ENCODE measurements around the gene RFPL3.
"Not testable (repeated sequence)": the region's sequence is repeated elsewhere in the genome, so short reads cannot be mapped to it uniquely, and the experiment has no call there.

The RFPL3 gene

DNA sequence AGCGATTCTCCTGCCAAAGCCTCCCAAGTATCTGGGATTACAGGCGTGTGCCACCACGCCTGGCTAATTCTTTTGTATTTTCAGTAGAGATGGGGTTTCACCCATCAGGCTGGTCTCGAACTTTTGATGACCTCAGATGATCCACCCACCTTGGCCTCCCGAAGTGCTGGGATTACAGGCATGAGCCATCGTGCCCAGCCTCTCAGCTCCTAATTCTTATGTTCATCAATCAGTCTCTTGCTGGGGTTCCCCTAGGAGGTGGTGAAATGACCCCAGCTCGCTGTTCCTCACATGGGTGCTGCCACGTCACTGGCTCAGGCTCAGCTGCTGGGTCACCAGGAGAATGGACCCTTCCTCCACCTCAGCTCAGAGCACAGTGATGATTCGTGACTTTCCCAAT, at the start of gene RFPL3:
Gene RFPL3, plus strand, starts transcription at position 301 of the 400 bp plus-strand sequence. CDS start 205 bp downstream, outside the sequence.
- not testable (repeated sequence) for DNase-seq (ENCODE audit: low spot score)

- no peak for DNase-seq (ENCODE audit: low spot score)
Observed at GRCh38 chr22:32308191-32308590, 49.5 kb upstream of the RFPL3 start.

GRCh38 chr22:32308934-32309333, 48.7 kb upstream of the RFPL3 start:
- no peak for DNase-seq (ENCODE audit: low spot score)

DNA sequence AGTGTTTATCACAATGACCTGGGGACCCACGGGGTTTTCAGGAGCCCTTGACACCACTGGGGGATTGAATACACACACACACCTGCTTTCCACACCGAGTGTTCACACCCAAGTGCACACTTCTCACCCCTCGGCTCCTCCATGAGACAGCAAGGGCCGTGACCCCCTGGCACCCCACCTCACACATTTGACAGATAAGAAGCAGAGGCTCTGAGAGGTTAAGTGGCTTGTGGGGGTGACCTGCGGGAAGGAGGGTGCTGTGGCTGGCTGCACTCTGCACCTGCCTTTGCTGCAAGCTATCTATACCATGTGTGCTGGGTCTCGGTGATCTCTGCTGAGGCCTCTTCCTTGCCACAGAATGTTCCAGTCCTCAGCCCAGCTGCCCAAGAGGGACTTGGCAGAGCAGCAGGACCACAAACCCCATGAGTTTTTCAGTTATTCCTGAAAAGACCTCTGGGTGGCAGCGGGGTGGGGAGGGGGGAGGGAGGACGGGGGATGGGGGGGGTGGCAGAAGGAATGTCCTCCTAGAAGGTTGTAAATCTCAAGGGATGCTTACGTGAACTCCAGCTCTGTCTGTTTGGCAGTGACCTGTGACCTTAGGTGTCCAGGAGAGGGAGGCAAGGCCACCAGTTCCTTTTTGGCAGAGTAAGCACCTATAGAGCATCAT, 47.9 kb upstream of the RFPL3 start:
- no peak for DNase-seq (ENCODE audit: low spot score)

DNA sequence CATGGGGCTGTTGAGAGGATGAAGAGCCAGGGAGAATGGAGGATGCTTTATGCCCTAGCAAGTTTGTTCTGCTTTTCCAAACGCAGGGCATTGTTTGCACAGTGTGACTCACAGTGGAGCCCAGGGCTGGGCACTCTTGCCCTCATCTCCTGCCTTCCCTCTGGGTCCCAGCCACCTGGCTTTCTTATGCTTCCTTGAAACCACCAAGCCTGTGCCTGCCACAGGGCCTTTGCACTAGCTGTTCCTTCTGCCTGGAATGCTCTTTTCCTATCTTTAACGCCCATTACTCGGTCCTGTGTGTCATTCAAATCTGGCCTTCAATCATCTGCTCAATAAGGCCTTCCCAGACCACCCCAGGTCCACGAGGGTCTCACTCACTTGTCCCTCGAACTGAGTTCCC, 46.9 kb upstream of the RFPL3 start:
- no peak for DNase-seq (ENCODE audit: low spot score)

GRCh38 chr22:32311551-32312071, 46.1 kb upstream of the RFPL3 start:
- no peak for DNase-seq (ENCODE audit: low spot score)

GRCh38 chr22:32312748-32313147, 44.9 kb upstream of the RFPL3 start:
- DNase-seq (ENCODE audit: low spot score) = no peak

- no peak for DNase-seq (ENCODE audit: low spot score)
Observed at GRCh38 chr22:32313532-32313931, 44.1 kb upstream of the RFPL3 start.

DNA sequence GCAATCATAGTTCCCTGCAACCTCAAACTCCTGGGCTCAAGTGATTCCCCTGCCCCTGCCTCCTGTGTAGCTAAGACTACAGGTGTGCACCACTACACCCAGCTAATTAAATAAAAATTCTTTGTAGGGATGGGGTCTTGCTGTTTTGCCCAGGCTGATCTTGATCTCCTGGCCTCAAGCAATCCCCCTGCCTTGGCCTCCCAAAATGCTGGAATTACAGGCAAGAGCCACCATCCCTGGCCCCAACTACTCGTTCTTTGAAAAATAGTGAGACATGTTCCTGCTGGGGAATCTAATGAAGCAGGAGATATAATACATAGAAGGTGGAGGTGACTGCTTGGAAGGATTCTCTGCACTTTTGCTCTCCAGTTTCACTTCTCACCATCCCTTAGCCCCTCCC, 40.1 kb upstream of the RFPL3 start:
- no peak for DNase-seq (ENCODE audit: low spot score)

GRCh38 chr22:32318361-32318760, 39.3 kb upstream of the RFPL3 start:
- DNase-seq (ENCODE audit: low spot score) = no peak

- no peak for DNase-seq (ENCODE audit: low spot score)
Observed at GRCh38 chr22:32319861-32320406, 37.7 kb upstream of the RFPL3 start.

DNA sequence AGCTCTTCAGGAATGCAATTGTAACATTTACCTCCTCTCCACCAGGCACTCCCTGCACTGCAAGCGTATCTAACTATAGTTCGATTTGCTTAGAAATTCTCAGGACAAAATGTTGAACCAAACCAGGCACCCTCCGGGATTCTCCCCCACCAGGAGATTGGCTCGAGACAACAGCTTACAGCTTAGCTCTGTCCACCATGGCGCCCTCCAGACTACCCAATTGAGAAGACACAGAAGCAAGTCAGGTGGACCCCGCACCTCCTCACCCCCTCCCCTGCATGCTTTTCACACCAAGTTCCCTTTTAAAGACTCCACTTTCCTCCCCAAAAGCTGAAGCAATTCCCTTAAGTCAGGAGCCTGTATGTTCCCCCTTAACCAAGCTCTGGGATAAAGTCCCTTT, 34.7 kb upstream of the RFPL3 start:
- no peak for DNase-seq (ENCODE audit: low spot score)

DNA sequence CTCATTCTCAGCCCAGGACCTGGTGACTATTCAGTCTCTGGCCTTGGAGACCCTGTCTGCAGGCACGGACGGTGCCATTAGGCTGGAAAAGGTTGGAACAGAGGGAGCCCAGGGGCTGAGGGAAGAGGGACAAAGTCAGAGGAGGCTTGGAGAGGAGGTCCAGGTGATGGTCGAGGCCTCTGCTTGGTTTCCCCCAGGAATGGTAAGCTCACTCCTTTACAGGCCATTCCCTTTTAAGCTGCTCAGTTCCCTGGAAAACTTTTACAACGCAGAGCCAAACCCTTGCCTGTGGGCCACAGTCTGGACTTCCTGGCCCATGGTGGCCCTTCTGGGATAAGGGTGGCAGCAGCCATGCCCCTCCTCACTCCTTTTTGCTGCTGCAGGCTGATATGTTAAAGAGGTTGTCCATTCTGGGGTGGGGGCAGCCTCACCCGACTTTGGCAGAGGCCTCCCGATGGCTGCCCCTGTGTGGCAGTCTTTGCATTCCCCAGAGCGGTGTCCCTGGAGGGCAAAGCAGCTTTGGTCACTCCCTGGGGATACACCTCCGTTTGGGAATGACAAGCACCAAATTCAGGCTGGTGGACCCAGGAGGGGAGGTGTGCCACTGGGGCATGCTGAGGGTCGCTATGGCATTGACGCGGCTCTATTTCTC, 34.0 kb upstream of the RFPL3 start:
- no peak for DNase-seq (ENCODE audit: low spot score)

- DNase-seq (ENCODE audit: low spot score) = no peak
Observed at GRCh38 chr22:32324505-32325415, 32.9 kb upstream of the RFPL3 start.

DNA sequence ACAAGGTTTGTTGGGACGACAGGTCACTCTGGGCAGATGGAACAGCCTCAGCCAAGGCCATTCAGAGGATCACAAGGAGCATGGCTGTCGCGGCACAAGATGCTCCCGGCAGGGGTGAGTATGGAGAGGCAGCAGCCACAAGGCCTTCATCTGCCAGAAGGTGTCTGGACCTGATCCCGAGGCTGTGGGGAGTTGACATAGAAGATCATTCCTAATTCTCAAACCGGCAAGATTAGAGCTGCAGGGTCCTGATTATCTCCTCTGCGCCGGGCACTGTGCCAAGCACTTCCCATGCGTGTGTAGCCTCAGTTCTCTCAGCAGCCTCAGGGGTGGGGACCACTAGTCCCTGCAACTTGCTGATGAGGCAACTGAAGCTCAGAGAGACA, 32.3 kb upstream of the RFPL3 start:
- no peak for DNase-seq (ENCODE audit: low spot score)

DNA sequence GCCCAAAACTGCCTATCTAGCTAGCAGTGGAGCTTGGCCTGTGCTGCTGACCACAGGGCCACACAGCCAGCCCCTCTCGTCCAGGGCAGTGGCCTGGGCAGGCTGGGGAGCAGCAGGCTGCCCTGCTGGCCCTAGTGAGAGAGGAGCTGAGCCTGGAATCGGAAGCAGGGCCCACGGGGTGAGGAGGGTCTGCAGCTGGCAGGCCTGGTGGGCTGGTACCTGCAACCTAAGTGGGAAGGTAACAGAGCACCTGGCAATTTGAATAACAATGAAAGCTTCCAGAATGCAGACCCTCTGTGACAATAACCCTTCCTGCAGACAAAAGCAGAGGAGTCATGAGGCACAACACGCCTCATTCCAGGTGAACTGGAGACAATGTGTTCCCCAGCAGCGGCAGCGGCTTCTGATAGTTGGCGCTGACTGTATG, 31.8 kb upstream of the RFPL3 start:
- no peak for DNase-seq (ENCODE audit: low spot score)

DNA sequence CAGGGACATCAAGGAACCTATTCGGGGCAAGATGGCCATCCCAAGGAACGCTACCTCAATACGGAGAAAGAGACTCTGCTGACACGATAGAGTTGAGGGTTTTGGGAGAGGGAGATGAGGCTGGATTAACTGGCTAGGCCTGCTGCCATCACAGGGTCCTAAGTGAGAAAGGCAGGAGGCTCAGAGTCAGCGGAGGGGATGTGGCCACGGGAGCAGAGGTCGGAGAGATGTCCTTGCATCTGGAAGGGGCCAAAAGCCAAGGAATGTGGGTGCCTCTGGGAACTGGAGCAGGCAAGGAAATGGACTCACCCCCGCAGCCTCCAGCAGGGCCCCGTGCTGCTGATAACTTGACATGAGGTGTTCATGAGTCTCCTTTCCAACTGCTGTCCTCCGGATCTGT, 31.0 kb upstream of the RFPL3 start:
- DNase-seq (ENCODE audit: low spot score) = no peak

GRCh38 chr22:32327066-32327465, 30.6 kb upstream of the RFPL3 start:
- DNase-seq (ENCODE audit: low spot score) = no peak

- no peak for DNase-seq (ENCODE audit: low spot score)
Observed at GRCh38 chr22:32327596-32328171, 30.0 kb upstream of the RFPL3 start.

DNA sequence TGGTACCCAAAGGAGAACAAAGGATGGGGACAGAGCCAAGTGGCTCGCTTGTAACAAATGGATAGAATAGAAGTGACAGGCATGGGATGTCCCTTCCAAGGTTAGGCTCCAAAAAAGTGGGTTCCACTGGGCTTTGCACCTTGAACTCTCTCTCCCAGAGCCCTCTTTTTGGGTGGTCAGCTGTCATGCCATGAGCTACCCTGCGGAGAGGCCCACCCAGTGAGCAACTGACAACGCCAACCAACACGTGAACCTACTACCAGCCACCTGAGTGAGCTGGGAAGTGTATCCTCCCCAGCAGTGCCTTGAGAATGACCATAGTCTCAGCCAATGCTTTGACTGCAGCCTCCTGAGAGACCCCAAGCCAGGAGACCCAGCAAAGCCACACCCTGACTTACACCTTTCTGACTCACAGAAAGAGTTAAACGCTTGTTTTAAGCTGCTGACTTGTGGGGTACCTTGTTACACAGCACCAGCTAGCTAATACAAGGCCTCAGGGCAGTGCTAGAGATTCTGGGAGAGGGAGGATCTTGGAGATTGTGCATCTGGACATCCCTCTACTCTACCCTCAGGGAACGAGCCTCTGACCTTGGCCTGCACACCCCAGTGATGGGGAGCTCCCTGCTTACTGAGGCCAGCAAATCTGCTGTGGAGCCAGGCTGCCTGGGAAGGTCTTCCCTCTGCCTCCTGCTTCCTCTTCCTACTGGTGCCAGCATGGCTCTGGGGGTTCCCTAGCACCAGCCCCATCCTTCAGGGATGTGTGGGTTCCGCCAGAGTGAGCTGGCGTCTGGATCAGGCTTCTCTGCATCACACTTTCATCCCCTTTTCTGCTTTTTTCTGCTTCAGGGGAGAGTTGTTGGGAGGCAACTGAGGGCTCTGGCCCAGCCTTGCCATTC, 29.1 kb upstream of the RFPL3 start:
- DNase-seq (ENCODE audit: low spot score) = no peak

DNA sequence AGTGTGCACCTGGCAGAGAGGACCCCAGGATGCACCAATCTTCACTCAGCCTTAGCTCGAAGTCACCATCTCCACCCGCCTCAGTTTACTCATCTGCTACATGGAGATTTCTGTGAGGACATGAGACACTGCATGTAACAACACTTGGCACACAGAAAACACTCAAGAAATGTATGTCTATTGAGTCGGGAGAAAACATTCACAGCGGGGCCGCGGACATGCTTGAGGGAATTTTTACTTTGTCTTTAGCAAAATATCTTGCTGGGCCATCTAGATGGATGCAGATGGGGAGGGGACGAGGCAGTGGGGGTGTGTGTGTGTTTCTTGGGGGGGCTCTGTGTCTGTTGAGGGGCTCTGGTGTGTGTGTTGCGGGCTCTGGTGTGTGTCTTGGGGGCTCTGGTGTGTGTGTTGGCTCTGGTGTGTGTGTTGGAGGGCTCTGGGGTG, 28.4 kb upstream of the RFPL3 start:
- DNase-seq (ENCODE audit: low spot score) = no peak
